Measurements from ENCODE around the gene PRKAR2A.
A peak's percentile ranks its signal among the peaks of the same experiment; 100 is the strongest.
"Not testable (repeated sequence)": the region's sequence is repeated elsewhere in the genome, so short reads cannot be mapped to it uniquely, and the experiment has no call there.

Gene PRKAR2A

GRCh38 chr3:48739617-48739954 lies 108.1 kb downstream of the PRKAR2A start:
- FAIRE-seq (no peak), DNase-seq (ENCODE audit: insufficient read length, low spot score) (no peak)
- TF ChIP-seq POLR2A (IDR thresholded peaks at IDR 0.05; ENCODE audit: low read depth, low read length), result no peak

GRCh38 chr3:48738926-48739616 lies 108.6 kb downstream of the PRKAR2A start:
- no peak for FAIRE-seq
- no peak for DNase-seq (ENCODE audit: insufficient read length, low spot score)
- no peak for TF ChIP-seq POLR2A (IDR thresholded peaks at IDR 0.05; ENCODE audit: low read depth, low read length)

- DNase-seq (ENCODE audit: insufficient read length, low spot score) (no peak), FAIRE-seq (no peak)
- TF ChIP-seq POLR2A (IDR thresholded peaks at IDR 0.05; ENCODE audit: low read depth, low read length), result no peak
Measured at GRCh38 chr3:48738144-48738536, 109.5 kb downstream of the PRKAR2A start.

- FAIRE-seq; DNase-seq (ENCODE audit: insufficient read length, low spot score): not testable (repeated sequence)
Measured at GRCh38 chr3:48735075-48735767, 112.5 kb downstream of the PRKAR2A start.

GRCh38 chr3:48734541-48734940 lies 113.1 kb downstream of the PRKAR2A start:
- FAIRE-seq; DNase-seq (ENCODE audit: insufficient read length, low spot score): not testable (repeated sequence)

- not testable (repeated sequence) for DNase-seq (ENCODE audit: insufficient read length, low spot score); FAIRE-seq
Measured at GRCh38 chr3:48733752-48734518, 113.7 kb downstream of the PRKAR2A start.

GRCh38 chr3:48727511-48727910 lies 120.2 kb downstream of the PRKAR2A start:
- DNase-seq (ENCODE audit: insufficient read length, low spot score) (no peak), FAIRE-seq (no peak)

GRCh38 chr3:48725185-48725855 lies 122.4 kb downstream of the PRKAR2A start:
- not testable (repeated sequence) for DNase-seq (ENCODE audit: insufficient read length, low spot score); FAIRE-seq

More at GRCh38 chr3:48727511-48727910, 120.2 kb downstream of the PRKAR2A start:
- no peak for TF ChIP-seq POLR2A (IDR thresholded peaks at IDR 0.05; ENCODE audit: low read depth, low read length)

GRCh38 chr3:48723725-48724124 lies 123.9 kb downstream of the PRKAR2A start:
- DNase-seq (ENCODE audit: insufficient read length, low spot score) (no peak), FAIRE-seq (no peak)
- no peak for TF ChIP-seq POLR2A (IDR thresholded peaks at IDR 0.05; ENCODE audit: low read depth, low read length)

- FAIRE-seq; DNase-seq (ENCODE audit: insufficient read length, low spot score): not testable (repeated sequence)
Measured at GRCh38 chr3:48723293-48723692, 124.4 kb downstream of the PRKAR2A start.

GRCh38 chr3:48716982-48717746 lies 130.5 kb downstream of the PRKAR2A start, which contains the start of gene IP6K2:
TSS of gene IP6K2 (minus strand) at chr3:48717221. CDS start at chr3:48695291, 21,930 bp downstream.
- TF ChIP-seq POLR2A (IDR thresholded peaks at IDR 0.05; ENCODE audit: low read depth, low read length), result peak; percentile 55
- DNase-seq (ENCODE audit: insufficient read length, low spot score) (peak; percentile 97), FAIRE-seq (peak; percentile 96)

GRCh38 chr3:48716508-48716981 lies 131.1 kb downstream of the PRKAR2A start:
- DNase-seq (ENCODE audit: insufficient read length, low spot score), result no peak
- no peak for FAIRE-seq
- no peak for TF ChIP-seq POLR2A (IDR thresholded peaks at IDR 0.05; ENCODE audit: low read depth, low read length)

GRCh38 chr3:48715174-48715800 lies 132.4 kb downstream of the PRKAR2A start:
- FAIRE-seq, result no peak
- TF ChIP-seq POLR2A (IDR thresholded peaks at IDR 0.05; ENCODE audit: low read depth, low read length), result no peak

More at GRCh38 chr3:48715174-48715800, 132.4 kb downstream of the PRKAR2A start:
- no peak for DNase-seq (ENCODE audit: insufficient read length, low spot score)

Data from H54 (cell line).